ENCODE results near the gene TFDP1.

DNA sequence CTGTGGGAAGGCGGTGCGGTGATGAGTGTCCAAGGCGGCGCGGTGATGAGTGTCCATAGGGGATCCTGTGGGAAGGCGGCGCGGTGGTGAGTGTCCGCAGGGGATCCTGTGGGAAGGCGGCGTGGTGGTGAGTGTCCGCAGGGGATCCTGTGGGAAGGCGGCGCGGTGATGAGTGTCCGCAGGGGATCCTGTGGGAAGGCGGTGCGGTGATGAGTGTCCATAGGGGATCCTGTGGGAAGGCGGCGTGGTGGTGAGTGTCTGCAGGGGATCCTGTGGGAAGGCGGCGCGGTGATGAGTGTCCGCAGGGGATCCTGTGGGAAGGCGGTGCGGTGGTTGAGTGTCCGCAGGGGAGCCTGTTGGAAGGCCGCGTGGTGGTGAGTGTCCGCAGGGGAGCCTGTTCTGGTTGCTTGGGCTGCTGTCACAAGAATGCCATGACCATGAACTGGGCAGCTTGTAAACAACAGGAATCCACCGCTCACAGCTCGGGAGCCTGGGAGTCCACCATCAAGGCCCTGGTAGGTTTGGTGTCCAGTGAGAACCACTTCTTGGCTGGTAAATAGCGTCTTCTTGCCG is 21.4 kb downstream of the TFDP1 start:
- TF ChIP-seq EZH2phosphoT487 (IDR thresholded peaks at IDR 0.05; ENCODE audit: borderline replicate concordance, low read depth, low read length) = no peak
- TF ChIP-seq, protein P1, sequence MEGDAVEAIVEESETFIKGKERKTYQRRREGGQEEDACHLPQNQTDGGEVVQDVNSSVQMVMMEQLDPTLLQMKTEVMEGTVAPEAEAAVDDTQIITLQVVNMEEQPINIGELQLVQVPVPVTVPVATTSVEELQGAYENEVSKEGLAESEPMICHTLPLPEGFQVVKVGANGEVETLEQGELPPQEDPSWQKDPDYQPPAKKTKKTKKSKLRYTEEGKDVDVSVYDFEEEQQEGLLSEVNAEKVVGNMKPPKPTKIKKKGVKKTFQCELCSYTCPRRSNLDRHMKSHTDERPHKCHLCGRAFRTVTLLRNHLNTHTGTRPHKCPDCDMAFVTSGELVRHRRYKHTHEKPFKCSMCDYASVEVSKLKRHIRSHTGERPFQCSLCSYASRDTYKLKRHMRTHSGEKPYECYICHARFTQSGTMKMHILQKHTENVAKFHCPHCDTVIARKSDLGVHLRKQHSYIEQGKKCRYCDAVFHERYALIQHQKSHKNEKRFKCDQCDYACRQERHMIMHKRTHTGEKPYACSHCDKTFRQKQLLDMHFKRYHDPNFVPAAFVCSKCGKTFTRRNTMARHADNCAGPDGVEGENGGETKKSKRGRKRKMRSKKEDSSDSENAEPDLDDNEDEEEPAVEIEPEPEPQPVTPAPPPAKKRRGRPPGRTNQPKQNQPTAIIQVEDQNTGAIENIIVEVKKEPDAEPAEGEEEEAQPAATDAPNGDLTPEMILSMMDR (conservative IDR thresholded peaks at IDR 0.05; ENCODE audit: low read length) = no peak
